Nephron (organoid): ENCODE data around the gene CHPF2.
A peak's percentile ranks its signal among the peaks of the same experiment; 100 is the strongest.

Experiments
- H3K27ac Mint-ChIP-seq, 3 experiments: 2 replicates each; pipeline ENCODE4 v1.8.0; 2020; ENCODE audit warnings: mixed read lengths in 3 of 3, mild to moderate bottlenecking in 2 of 3, moderate library complexity in 1 of 3
- H3K27me3 Mint-ChIP-seq: 2 replicates; pipeline ENCODE4 v1.8.0; 2021; ENCODE audit warnings: low read depth, mild to moderate bottlenecking, moderate library complexity, mixed read lengths
- H3K36me3 Mint-ChIP-seq: 2 replicates; pipeline ENCODE4 v1.8.0; 2020; ENCODE audit warnings: low read depth, mixed read lengths
- H3K4me1 Mint-ChIP-seq: 2 replicates; pipeline ENCODE4 v1.8.0; 2020; ENCODE audit warnings: mixed read lengths
- H3K4me3 Mint-ChIP-seq, 3 experiments: 2 replicates each; pipeline ENCODE4 v1.8.0; 2020; ENCODE audit warnings: mild to moderate bottlenecking in 3 of 3, mixed read lengths in 3 of 3, moderate library complexity in 2 of 3
- H3K9me3 Mint-ChIP-seq: 2 replicates; pipeline ENCODE4 v1.8.0; 2020; ENCODE audit warnings: mixed read lengths
- CTCF ChIP-seq, 3 experiments: fragments of 200-600 bp; sonication (generic); IDR thresholded peaks; one replicate each; pipeline ENCODE4 v1.5.0; 2021; ENCODE audit warnings: antibody characterized with exemption in 3 of 3; ENCODE audit not compliant: unreplicated experiment in 3 of 3

CHPF2 gene

GRCh38 chr7:151244841-151245346, 12.6 kb downstream of the CHPF2 start:
- Mint-ChIP-seq H3K27ac (peak overlapping the region in 2 of 3 experiments; percentile 60 to 64), H3K9me3 (no peaks in the 10 kb centered on the region), H3K27me3 (no peaks in the 10 kb centered on the region), H3K36me3 (peaks cover 18% of the 10 kb centered on the region), H3K4me1 (peaks cover 35% of the 10 kb centered on the region), H3K4me3 (peak overlapping the region; percentile 73 to 78 (median 76))
- TF ChIP-seq CTCF (IDR thresholded peaks at IDR 0.05; ENCODE audit: unreplicated experiment in 3 of 3): no peak

- Mint-ChIP-seq H3K4me3 (peak overlapping the region; percentile 92 to 98 (median 96)), H3K27ac (peak overlapping the region in 2 of 3 experiments; percentile 98), H3K9me3 (no peaks in the 10 kb centered on the region), H3K27me3 (no peaks in the 10 kb centered on the region), H3K4me1 (peaks cover 38% of the 10 kb centered on the region), H3K36me3 (peaks cover 12% of the 10 kb centered on the region)
- peak; percentile 72 to 79 (median 74) for TF ChIP-seq CTCF (IDR thresholded peaks at IDR 0.05; ENCODE audit: unreplicated experiment in 3 of 3)
These were observed 13.2 kb downstream of the CHPF2 start for GRCh38 chr7:151245360-151246101.

GRCh38 chr7:151246102-151246850, 14.0 kb downstream of the CHPF2 start:
- no peaks in the 10 kb centered on the region for H3K27me3 Mint-ChIP-seq
- peaks cover 45% of the 10 kb centered on the region for H3K4me1 Mint-ChIP-seq
- peak overlapping the region; percentile 98 to 100 (median 98) for H3K27ac Mint-ChIP-seq
- H3K9me3 Mint-ChIP-seq: no peaks in the 10 kb centered on the region
- H3K4me3 Mint-ChIP-seq: peak overlapping the region; percentile 92 to 98 (median 96)
- H3K36me3 Mint-ChIP-seq: peaks cover 6% of the 10 kb centered on the region
- TF ChIP-seq CTCF (IDR thresholded peaks at IDR 0.05; ENCODE audit: unreplicated experiment in 3 of 3): no peak

GRCh38 chr7:151246851-151247580, 14.7 kb downstream of the CHPF2 start:
- TF ChIP-seq CTCF (IDR thresholded peaks at IDR 0.05; ENCODE audit: unreplicated experiment in 3 of 3): no peak
- H3K4me3 Mint-ChIP-seq: peak overlapping the region; percentile 92 to 98 (median 96)
- H3K27me3 Mint-ChIP-seq: no peaks in the 10 kb centered on the region
- peaks cover 3% of the 10 kb centered on the region for H3K36me3 Mint-ChIP-seq
- no peaks in the 10 kb centered on the region for H3K9me3 Mint-ChIP-seq
- peaks cover 47% of the 10 kb centered on the region for H3K4me1 Mint-ChIP-seq
- H3K27ac Mint-ChIP-seq: peak overlapping the region; percentile 98 to 100 (median 98)

GRCh38 chr7:151247611-151248345, 15.5 kb downstream of the CHPF2 start:
- H3K9me3 Mint-ChIP-seq: no peaks in the 10 kb centered on the region
- H3K4me1 Mint-ChIP-seq: peaks cover 55% of the 10 kb centered on the region
- H3K27ac Mint-ChIP-seq: peak overlapping the region; percentile 98 to 100 (median 98)
- no peak for TF ChIP-seq CTCF (IDR thresholded peaks at IDR 0.05; ENCODE audit: unreplicated experiment in 3 of 3)
- peaks cover 3% of the 10 kb centered on the region for H3K36me3 Mint-ChIP-seq
- H3K4me3 Mint-ChIP-seq: peak overlapping the region; percentile 92 to 98 (median 96)
- H3K27me3 Mint-ChIP-seq: no peaks in the 10 kb centered on the region
